GM12878 (cell line): Measurements from ENCODE around the gene C3. TPM values are rescaled to one million over a fixed set of nuclear protein-coding genes. Genes with fewer than 3 reads are reported as not detected.

ENCODE experiments used
- ATAC-seq: fragments of 200-7000 bp; cut with Tn5 transposase; 3 replicates; pipeline ENCODE4 v1.9.1; 2020; ENCODE audit warnings: mild to moderate bottlenecking, moderate library complexity
- BruUV-seq: library from RNA; stranded (reverse); fragments of 400-500 nt; replicated peaks from 2 replicates; lab custom pipeline; 2021; lab: Mats Ljungman, UMichigan
- CTCF ChIA-PET: fragments of 300-600 bp; sonication (Branson Sonifier 250); formaldehyde crosslinking; extraction: SDS; loops from one replicate; lab custom pipeline; 2021; ENCODE audit warnings: inconsistent platforms; lab: Yijun Ruan, JAX
- POLR2A ChIA-PET: fragments of 350-600 bp; formaldehyde crosslinking; extraction: SDS; loops from one replicate; lab custom pipeline; 2021; ENCODE audit warnings: inconsistent platforms; lab: Charles Lee
- RAD21 ChIA-PET: fragments of 300-600 bp; sonication (Branson Sonifier 250); formaldehyde crosslinking; loops from one replicate; lab custom pipeline; 2023; ENCODE audit warnings: antibody characterized with exemption; ENCODE audit not compliant: unreplicated experiment; lab: Charles Lee
- SMC1A ChIA-PET: fragments of 300-600 bp; sonication (Branson Sonifier 250); formaldehyde crosslinking; loops from one replicate; lab custom pipeline; 2023; ENCODE audit not compliant: unreplicated experiment, uncharacterized antibody; lab: Charles Lee
- DNase-seq: peaks from one replicate; pipeline ENCODE4 v3.0.0-alpha.2; 2011; ENCODE audit warnings: low read depth, low spot score
- FAIRE-seq: peaks from 3 replicates; lab custom pipeline; 2011; peaks lifted over from hg19 to GRCh38; lab: Jason Lieb, UNC
- H2AFZ ChIP-seq: 2 replicates; pipeline ENCODE4 v1.6.0; 2011; ENCODE audit warnings: low read depth, low read length, control low read depth; ENCODE audit not compliant: control insufficient read depth
- H3K27ac ChIP-seq: 2 replicates; pipeline ENCODE4 v1.5.1; 2011; ENCODE audit warnings: control low read depth; ENCODE audit not compliant: control insufficient read depth, insufficient read depth
- H3K27me3 ChIP-seq, 2 experiments: replicated peaks in 1 of 2; 2 replicates each; pipeline versions ENCODE4 v1.6.0 to v1.6.1; 2011; ENCODE audit warnings: low read length in 1 of 2; ENCODE audit not compliant: control insufficient read depth in 2 of 2, insufficient read depth in 2 of 2
- H3K36me3 ChIP-seq, 2 experiments: 2 replicates each; pipeline ENCODE4 v1.5.1; 2011; ENCODE audit warnings: low read length in 1 of 2; ENCODE audit not compliant: control insufficient read depth in 2 of 2, insufficient read depth in 2 of 2
- H3K4me1 ChIP-seq: 2 replicates; pipeline ENCODE4 v1.6.1; 2011; ENCODE audit warnings: mild to moderate bottlenecking, low read length, moderate library complexity, mixed read lengths; ENCODE audit not compliant: control insufficient read depth, insufficient read depth
- H3K4me2 ChIP-seq: 2 replicates; pipeline ENCODE4 v1.6.0; 2011; ENCODE audit warnings: control low read depth; ENCODE audit not compliant: control insufficient read depth, insufficient read depth
- H3K4me3 ChIP-seq: fragments of 200-600 bp; sonication (generic); 2 replicates; pipeline ENCODE4 v1.5.1; 2016
- H3K79me2 ChIP-seq: 2 replicates; pipeline ENCODE4 v1.6.0; 2011; ENCODE audit warnings: low read length; ENCODE audit not compliant: control insufficient read depth, insufficient read depth
- H3K9ac ChIP-seq: 2 replicates; pipeline ENCODE4 v1.8.0; 2011; ENCODE audit warnings: low read length, control low read depth, mixed read lengths; ENCODE audit not compliant: control insufficient read depth, insufficient read depth
- H3K9me3 ChIP-seq: replicated peaks from 3 replicates; pipeline ENCODE4 v1.5.1; 2011; ENCODE audit warnings: mild to moderate bottlenecking, low read length; ENCODE audit not compliant: control insufficient read depth, insufficient read depth
- H4K20me1 ChIP-seq: 2 replicates; pipeline ENCODE4 v1.6.0; 2011; ENCODE audit not compliant: control insufficient read depth, insufficient read depth
- BMI1 ChIP-seq: fragments of 450-650 bp; IDR thresholded peaks from 2 replicates; pipeline ENCODE4 v1.6.1; 2016; ENCODE audit warnings: mild to moderate bottlenecking, moderate library complexity, borderline replicate concordance
- EED ChIP-seq: sonication (generic); IDR thresholded peaks from 2 replicates; pipeline ENCODE4 v1.6.1; 2016; ENCODE audit warnings: antibody characterized with exemption, low read depth
- JUND ChIP-seq: IDR thresholded peaks from 2 replicates; pipeline ENCODE4 v1.6.1; 2012; ENCODE audit warnings: low read depth, mild to moderate bottlenecking, low read length, improper control_type of control experiment, moderate library complexity
- KDM1A ChIP-seq: fragments of 200-600 bp; sonication (generic); IDR thresholded peaks from 2 replicates; pipeline ENCODE4 v1.6.1; 2016; ENCODE audit warnings: borderline replicate concordance
- NR2F1 ChIP-seq: fragments of 450-650 bp; conservative IDR thresholded peaks from 2 replicates; pipeline ENCODE4 v1.6.1; 2017; ENCODE audit warnings: mild to moderate bottlenecking
- NRF1 ChIP-seq: conservative IDR thresholded peaks from 2 replicates; pipeline ENCODE4 v1.6.1; 2011; ENCODE audit warnings: mild to moderate bottlenecking, low read depth, low read length, improper control_type of control experiment
- PML ChIP-seq: IDR thresholded peaks from 2 replicates; pipeline ENCODE4 v1.6.1; 2012; ENCODE audit warnings: low read length, inconsistent platforms
- TARDBP ChIP-seq: IDR thresholded peaks from 2 replicates; pipeline ENCODE4 v1.6.1; 2016; ENCODE audit warnings: borderline replicate concordance
- WRNIP1 ChIP-seq: IDR thresholded peaks from 2 replicates; pipeline ENCODE4 v1.6.1; 2011; ENCODE audit warnings: low read depth, low read length, improper control_type of control experiment, borderline replicate concordance
- YBX1 ChIP-seq: fragments of 450-650 bp; IDR thresholded peaks from 2 replicates; pipeline ENCODE4 v1.6.1; 2016; ENCODE audit warnings: antibody characterized with exemption
- ZNF207 ChIP-seq: fragments of 450-650 bp; IDR thresholded peaks from 2 replicates; pipeline ENCODE4 v1.6.1; 2014; ENCODE audit warnings: antibody characterized with exemption, mild to moderate bottlenecking, borderline replicate concordance
- ZNF384 ChIP-seq: IDR thresholded peaks from 2 replicates; pipeline ENCODE4 v1.6.1; 2012; ENCODE audit warnings: low read depth, mild to moderate bottlenecking, low read length, improper control_type of control experiment, borderline replicate concordance
- WGBS: methylation state at CpG from one replicate; pipeline ENCODE4 v1.1.6; 2016; ENCODE audit warnings: low lambda C conversion rate; ENCODE audit not compliant: insufficient replicate concordance, insufficient coverage; ENCODE audit errors: missing lambda C conversion rate; 5-methylcytosine and 5-hydroxymethylcytosine counted together
- in situ Hi-C: fragments of 300-500 bp; cut with MboI; formaldehyde crosslinking; loops from 9 replicates; pipeline ENCODE4 v1.14.3; 2018; ENCODE audit warnings: mixed read lengths
- intact Hi-C: fragments of 100-400 bp; cut with micrococcal nuclease; formaldehyde crosslinking; loops from one replicate; pipeline ENCODE4 v1.14.2; 2022; ENCODE audit not compliant: unreplicated experiment
- polyA plus RNA-seq, 11 experiments: library from polyadenylated mRNA; depleted of rRNA in 4 of 11; unstranded in 6 of 11; stranded (reverse) in 5 of 11; fragments of >200 nt; fragmentation: Nextera tagmentation in 4 of 11; fragmentation: Illumina TruSeq in 1 of 11; extraction: Ambion mirVana in 4 of 11; extraction: Trizol in 1 of 11; gene quantifications; 1 replicate in 1 of 11; 2 replicates in 10 of 11; pipeline versions ENCODE4 v1.2.1 to v1.2.3, GENCODE V29; 2011 to 2016; ENCODE audit warnings: inconsistent platforms in 2 of 11, missing spikeins in 2 of 11, low read depth in 1 of 11
- total RNA-seq, 4 experiments: library from RNA; depleted of rRNA in 3 of 4; stranded (reverse); fragments of >200 nt in 3 of 4; fragmentation: Illumina TruSeq in 1 of 4; extraction: Trizol in 1 of 4; gene quantifications; 2 replicates each; pipeline versions ENCODE4 v1.2.1 to v1.2.3, GENCODE V29; 2013 to 2021
- TF ChIP-seq, protein P1 (sequence below): fragments of 450-650 bp; IDR thresholded peaks from 2 replicates; pipeline ENCODE4 v1.6.1; 2016; ENCODE audit warnings: mild to moderate bottlenecking, moderate library complexity, borderline replicate concordance
- TF ChIP-seq, protein P2 (sequence below): IDR thresholded peaks from 2 replicates; pipeline ENCODE4 v1.6.1; 2012; ENCODE audit warnings: low read depth, low read length, improper control_type of control experiment

C3 gene
- total and polyA plus RNA-seq, 10 of the 15 experiments (the other 5 are each of a cell fraction or from before 2014, with no cell fraction given) = 0.20 to 6.7 (median 0.72) TPM

GRCh38 chr19:6678690-6679109 lies 41.8 kb downstream of the C3 start (continued):
- no peak for TF ChIP-seq YBX1

DNA sequence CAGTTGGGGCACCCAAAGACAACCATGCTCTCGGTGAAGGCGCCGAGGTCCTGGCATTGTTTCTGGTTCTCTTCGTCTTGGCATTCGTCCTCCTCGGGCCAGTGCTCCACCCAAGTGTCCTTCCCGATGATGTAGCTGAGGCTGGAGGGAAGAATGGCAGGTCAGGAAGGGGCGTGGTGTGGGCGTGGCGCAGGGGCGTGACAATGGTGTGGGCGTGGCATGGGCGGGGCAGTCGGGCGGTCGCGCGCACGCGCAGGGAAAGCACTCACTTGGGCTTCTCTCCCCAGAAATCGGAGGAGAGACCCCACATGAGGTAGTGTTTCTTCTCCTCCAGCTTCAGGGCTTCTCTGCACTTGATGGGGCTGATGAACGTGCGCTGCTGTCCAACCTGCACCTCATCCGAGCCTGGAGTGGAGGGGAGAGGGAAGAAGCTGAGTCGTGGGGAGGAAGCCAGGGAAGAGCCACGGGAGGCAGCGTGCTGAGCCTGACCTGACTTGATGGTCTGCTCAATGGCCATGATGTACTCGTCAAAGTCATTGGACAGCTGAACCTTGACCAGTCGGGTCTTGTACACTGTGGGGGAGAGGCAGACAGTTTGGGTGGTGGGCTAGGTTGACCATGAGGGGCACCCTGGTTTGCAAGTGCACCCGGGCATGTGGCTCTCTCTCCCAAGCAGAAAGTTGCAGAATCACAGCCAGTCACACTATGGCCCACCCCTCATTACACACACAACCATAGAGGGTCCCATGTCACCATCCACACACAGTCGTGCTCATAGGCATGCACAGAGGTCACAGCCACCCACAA lies 42.4 kb downstream of the C3 start:
- 4% methylated on average over 31 of the region's 31 CpGs for WGBS
- Histone ChIP-seq H3K9ac (no peak overlapping the region), H3K4me2 (0 out of 2 replicates have a peak overlapping the region, but pooled peaks have one; percentile 9), H3K36me3 (no peaks in the 10 kb centered on the region; a peak in 1 of 4 replicates), H3K4me3 (no peak overlapping the region), H3K27ac (no peak overlapping the region), H2AFZ (no peak overlapping the region), H3K27me3 (no peaks in the 10 kb centered on the region), H3K79me2 (no peaks in the 10 kb centered on the region), H4K20me1 (no peaks in the 10 kb centered on the region), H3K4me1 (peaks cover 20% of the 10 kb centered on the region), H3K9me3 (no peaks in the 10 kb centered on the region)
- in situ Hi-C loops = no loop called here
- ChIA-PET SMC1A (interaction anchor here (0.7 to 1.4 kb wide), 2 partner anchors 8 to 43 kb away, joined by 3 read pairs; no protein-coding TSS in a partner anchor), RAD21 (interaction anchor here (0.9 kb wide), 1 partner anchor 95 kb away, joined by 3 read pairs; the partner anchor contains the start of gene VAV1), CTCF (interaction anchor here (0.6 kb wide), 1 partner anchor 44 kb away, joined by 3 read pairs; no protein-coding TSS in a partner anchor), POLR2A (no interaction called here)
- DNase-seq (no peak), FAIRE-seq (no peak), ATAC-seq (0 out of 3 replicates have a peak, but pooled peaks have one; percentile 12)
- intact Hi-C loops = no loop called here
- BruUV-seq = no TSS peak
- TF ChIP-seq ZNF207 (no peak), JUND (no peak), PML (no peak), TARDBP (no peak), WRNIP1 (no peak), NR2F1 (no peak), NRF1 (no peak), KDM1A (no peak), EED (no peak), ZNF384 (no peak), BMI1 (no peak)
- TF ChIP-seq, protein P1, sequence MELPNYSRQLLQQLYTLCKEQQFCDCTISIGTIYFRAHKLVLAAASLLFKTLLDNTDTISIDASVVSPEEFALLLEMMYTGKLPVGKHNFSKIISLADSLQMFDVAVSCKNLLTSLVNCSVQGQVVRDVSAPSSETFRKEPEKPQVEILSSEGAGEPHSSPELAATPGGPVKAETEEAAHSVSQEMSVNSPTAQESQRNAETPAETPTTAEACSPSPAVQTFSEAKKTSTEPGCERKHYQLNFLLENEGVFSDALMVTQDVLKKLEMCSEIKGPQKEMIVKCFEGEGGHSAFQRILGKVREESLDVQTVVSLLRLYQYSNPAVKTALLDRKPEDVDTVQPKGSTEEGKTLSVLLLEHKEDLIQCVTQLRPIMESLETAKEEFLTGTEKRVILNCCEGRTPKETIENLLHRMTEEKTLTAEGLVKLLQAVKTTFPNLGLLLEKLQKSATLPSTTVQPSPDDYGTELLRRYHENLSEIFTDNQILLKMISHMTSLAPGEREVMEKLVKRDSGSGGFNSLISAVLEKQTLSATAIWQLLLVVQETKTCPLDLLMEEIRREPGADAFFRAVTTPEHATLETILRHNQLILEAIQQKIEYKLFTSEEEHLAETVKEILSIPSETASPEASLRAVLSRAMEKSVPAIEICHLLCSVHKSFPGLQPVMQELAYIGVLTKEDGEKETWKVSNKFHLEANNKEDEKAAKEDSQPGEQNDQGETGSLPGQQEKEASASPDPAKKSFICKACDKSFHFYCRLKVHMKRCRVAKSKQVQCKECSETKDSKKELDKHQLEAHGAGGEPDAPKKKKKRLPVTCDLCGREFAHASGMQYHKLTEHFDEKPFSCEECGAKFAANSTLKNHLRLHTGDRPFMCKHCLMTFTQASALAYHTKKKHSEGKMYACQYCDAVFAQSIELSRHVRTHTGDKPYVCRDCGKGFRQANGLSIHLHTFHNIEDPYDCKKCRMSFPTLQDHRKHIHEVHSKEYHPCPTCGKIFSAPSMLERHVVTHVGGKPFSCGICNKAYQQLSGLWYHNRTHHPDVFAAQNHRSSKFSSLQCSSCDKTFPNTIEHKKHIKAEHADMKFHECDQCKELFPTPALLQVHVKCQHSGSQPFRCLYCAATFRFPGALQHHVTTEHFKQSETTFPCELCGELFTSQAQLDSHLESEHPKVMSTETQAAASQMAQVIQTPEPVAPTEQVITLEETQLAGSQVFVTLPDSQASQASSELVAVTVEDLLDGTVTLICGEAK = no peak
- TF ChIP-seq, protein P2, sequence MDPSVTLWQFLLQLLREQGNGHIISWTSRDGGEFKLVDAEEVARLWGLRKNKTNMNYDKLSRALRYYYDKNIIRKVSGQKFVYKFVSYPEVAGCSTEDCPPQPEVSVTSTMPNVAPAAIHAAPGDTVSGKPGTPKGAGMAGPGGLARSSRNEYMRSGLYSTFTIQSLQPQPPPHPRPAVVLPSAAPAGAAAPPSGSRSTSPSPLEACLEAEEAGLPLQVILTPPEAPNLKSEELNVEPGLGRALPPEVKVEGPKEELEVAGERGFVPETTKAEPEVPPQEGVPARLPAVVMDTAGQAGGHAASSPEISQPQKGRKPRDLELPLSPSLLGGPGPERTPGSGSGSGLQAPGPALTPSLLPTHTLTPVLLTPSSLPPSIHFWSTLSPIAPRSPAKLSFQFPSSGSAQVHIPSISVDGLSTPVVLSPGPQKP = no peak
